H1 (cell line): Measurements from ENCODE around the gene C6orf120. TPM values are rescaled to one million over a fixed set of nuclear protein-coding genes. Genes with fewer than 3 reads are reported as not detected.

Experiments
- CTCF ChIA-PET: fragments of 300-600 bp; sonication (Branson Sonifier 250); formaldehyde crosslinking; loops from one replicate; lab custom pipeline; 2021; ENCODE audit not compliant: partially characterized antibody; lab: Charles Lee
- POLR2A ChIA-PET: fragments of 300-600 bp; sonication (Branson Sonifier 250); formaldehyde crosslinking; loops from one replicate; lab custom pipeline; 2021; ENCODE audit warnings: inconsistent platforms; ENCODE audit not compliant: partially characterized antibody; lab: Charles Lee
- DNase-seq, 2 experiments: peaks; one replicate each; pipeline versions ENCODE4 v3.0.0 to v3.0.0-alpha.2; 2010 to 2022; ENCODE audit warnings: low spot score in 2 of 2, low read depth in 1 of 2, mixed read lengths in 1 of 2
- FAIRE-seq: peaks from 2 replicates; lab custom pipeline; 2011; peaks lifted over from hg19 to GRCh38; lab: Jason Lieb, UNC
- H2AFZ ChIP-seq: 2 replicates; pipeline ENCODE4 v1.8.1; 2012; ENCODE audit warnings: low read length, inconsistent platforms
- H2AK5ac ChIP-seq: 2 replicates; pipeline ENCODE4 v1.6.1; 2013; ENCODE audit warnings: low read depth, low read length
- H2BK120ac ChIP-seq: replicated peaks from 2 replicates; pipeline ENCODE3; 2013; ENCODE audit warnings: low read depth, low read length, inconsistent platforms
- H2BK12ac ChIP-seq: 2 replicates; pipeline ENCODE4 v1.6.1; 2013; ENCODE audit warnings: low read depth, low read length
- H2BK15ac ChIP-seq: 2 replicates; pipeline ENCODE4 v1.6.1; 2013; ENCODE audit warnings: low read length
- H2BK20ac ChIP-seq: 2 replicates; pipeline ENCODE4 v1.6.1; 2013; ENCODE audit warnings: low read length
- H2BK5ac ChIP-seq: 2 replicates; pipeline ENCODE4 v1.6.1; 2013; ENCODE audit warnings: low read depth, low read length
- H3K14ac ChIP-seq: 2 replicates; pipeline ENCODE4 v1.6.1; 2013; ENCODE audit warnings: inconsistent platforms; ENCODE audit not compliant: insufficient read length
- H3K18ac ChIP-seq: 2 replicates; pipeline ENCODE4 v1.6.1; 2013; ENCODE audit warnings: low read length; ENCODE audit errors: extremely low read depth
- H3K23ac ChIP-seq: 2 replicates; pipeline ENCODE4 v1.6.1; 2013; ENCODE audit warnings: inconsistent platforms; ENCODE audit not compliant: insufficient read length
- H3K23me2 ChIP-seq: 2 replicates; pipeline ENCODE4 v1.6.1; 2013; ENCODE audit warnings: low read depth, low read length
- H3K27ac ChIP-seq: 2 replicates; pipeline ENCODE4 v1.6.1; 2011; ENCODE audit warnings: low read depth, low read length, inconsistent platforms
- H3K27me3 ChIP-seq, 4 experiments: replicated peaks in 1 of 4; 1 replicate in 1 of 4; 2 replicates in 3 of 4; pipeline versions ENCODE4 v1.6.1 to v1.8.1; 2011 to 2013; ENCODE audit warnings: low read length in 3 of 4, mild to moderate bottlenecking in 3 of 4, inconsistent platforms in 2 of 4, mixed read lengths in 2 of 4, moderate library complexity in 1 of 4; ENCODE audit not compliant: control insufficient read depth in 3 of 4, insufficient read depth in 3 of 4; ENCODE audit errors: extremely low read depth in 1 of 4
- H3K36me3 ChIP-seq, 4 experiments: 2 replicates each; pipeline versions ENCODE4 v1.6.1 to v1.8.1; 2011 to 2013; ENCODE audit warnings: mild to moderate bottlenecking in 4 of 4, low read length in 3 of 4, moderate library complexity in 2 of 4, control low read depth in 1 of 4, inconsistent platforms in 1 of 4; ENCODE audit not compliant: insufficient read depth in 4 of 4, control insufficient read depth in 2 of 4
- H3K4ac ChIP-seq: replicated peaks from 2 replicates; pipeline ENCODE3; 2013; ENCODE audit warnings: low read length, low read depth, mixed read lengths, inconsistent platforms; ENCODE audit not compliant: insufficient read length
- H3K4me1 ChIP-seq, 4 experiments: replicated peaks in 1 of 4; 1 replicate in 1 of 4; 2 replicates in 3 of 4; pipeline versions ENCODE4 v1.6.1 to v1.8.1; 2011 to 2013; ENCODE audit warnings: low read length in 3 of 4, inconsistent platforms in 2 of 4, mixed read lengths in 1 of 4; ENCODE audit not compliant: insufficient read depth in 4 of 4, control insufficient read depth in 3 of 4
- H3K4me2 ChIP-seq, 2 experiments: 2 replicates each; pipeline versions ENCODE4 v1.6.1 to v1.8.1; 2011 to 2013; ENCODE audit warnings: low read depth in 2 of 2, low read length in 2 of 2, control low read depth in 1 of 2, inconsistent platforms in 1 of 2, mild to moderate bottlenecking in 1 of 2; ENCODE audit not compliant: insufficient read depth in 1 of 2
- H3K4me3 ChIP-seq, 4 experiments: fragments of 200-600, 300-600 bp in 1 of 4; sonication (generic), shearing (Covaris generic), sonication (Bioruptor Twin) in 1 of 4; 2 replicates each; pipeline versions ENCODE4 v1.5.1 to v1.8.1; 2011 to 2016; ENCODE audit warnings: low read length in 4 of 4, low read depth in 3 of 4, control low read depth in 2 of 4, inconsistent platforms in 2 of 4, mild to moderate bottlenecking in 2 of 4, mixed read lengths in 1 of 4, moderate library complexity in 1 of 4; ENCODE audit not compliant: insufficient read depth in 2 of 4; ENCODE audit errors: extremely low read depth in 1 of 4
- H3K56ac ChIP-seq: replicated peaks from 2 replicates; pipeline ENCODE3; 2013; ENCODE audit warnings: low read depth, mild to moderate bottlenecking, mixed read lengths, low read length, inconsistent platforms; ENCODE audit not compliant: insufficient read length
- H3K79me1 ChIP-seq: 2 replicates; pipeline ENCODE4 v1.6.1; 2013; ENCODE audit warnings: low read depth, low read length, control low read depth
- H3K79me2 ChIP-seq, 2 experiments: 2 replicates each; pipeline versions ENCODE4 v1.6.1 to v1.8.1; 2012 to 2013; ENCODE audit warnings: low read length in 2 of 2, mild to moderate bottlenecking in 2 of 2, inconsistent platforms in 1 of 2; ENCODE audit not compliant: insufficient read depth in 2 of 2, control insufficient read depth in 1 of 2
- H3K9ac ChIP-seq, 4 experiments: replicated peaks in 1 of 4; 1 replicate in 1 of 4; 2 replicates in 3 of 4; pipeline versions ENCODE4 v1.6.1 to v1.8.1; 2011 to 2013; ENCODE audit warnings: low read depth in 3 of 4, low read length in 3 of 4, control low read depth in 2 of 4, mild to moderate bottlenecking in 2 of 4, moderate library complexity in 2 of 4, inconsistent platforms in 1 of 4; ENCODE audit errors: extremely low read depth in 1 of 4
- H3K9me3 ChIP-seq, 2 experiments: 2 replicates each; pipeline versions ENCODE4 v1.6.1 to v1.8.1; 2012 to 2013; ENCODE audit warnings: mild to moderate bottlenecking in 2 of 2, moderate library complexity in 2 of 2, control low read depth in 1 of 2, inconsistent platforms in 1 of 2, low read depth in 1 of 2, low read length in 1 of 2, mixed read lengths in 1 of 2; ENCODE audit not compliant: insufficient read depth in 2 of 2
- H4K20me1 ChIP-seq, 2 experiments: replicated peaks in 1 of 2; 2 replicates each; pipeline versions ENCODE3 to v1.8.1; 2011 to 2013; ENCODE audit warnings: inconsistent platforms in 2 of 2, low read length in 2 of 2, mild to moderate bottlenecking in 1 of 2; ENCODE audit not compliant: insufficient read depth in 2 of 2, control insufficient read depth in 1 of 2
- H4K5ac ChIP-seq: 2 replicates; pipeline ENCODE4 v1.6.1; 2013; ENCODE audit warnings: low read length, low read depth, mixed read lengths, inconsistent platforms; ENCODE audit not compliant: insufficient read length
- H4K8ac ChIP-seq: 2 replicates; pipeline ENCODE4 v1.8.0; 2013; ENCODE audit warnings: mild to moderate bottlenecking, moderate library complexity, low read length, inconsistent platforms; ENCODE audit not compliant: insufficient read depth; ENCODE audit errors: extremely low read depth
- H4K91ac ChIP-seq: replicated peaks from 2 replicates; pipeline ENCODE3; 2013; ENCODE audit warnings: low read length, mixed read lengths, inconsistent platforms; ENCODE audit not compliant: insufficient read length
- BRCA1 ChIP-seq: IDR thresholded peaks from 2 replicates; pipeline ENCODE4 v1.6.1; 2012; ENCODE audit warnings: low read depth, low read length, improper control_type of control experiment
- CTCF ChIP-seq, 3 experiments: IDR thresholded peaks; 1 replicate in 2 of 3; 2 replicates in 1 of 3; pipeline versions ENCODE4 v1.5.1 to v1.6.1; 2011; ENCODE audit warnings: low read length in 3 of 3, mild to moderate bottlenecking in 3 of 3, inconsistent platforms in 2 of 3, low read depth in 1 of 3, moderate library complexity in 1 of 3; ENCODE audit not compliant: insufficient read depth in 1 of 3; ENCODE audit errors: control extremely low read depth in 1 of 3
- E2F6 ChIP-seq: IDR thresholded peaks from 2 replicates; pipeline ENCODE4 v1.6.1; 2012; ENCODE audit warnings: inconsistent platforms
- FOSL1 ChIP-seq: IDR thresholded peaks from 2 replicates; pipeline ENCODE4 v1.6.1; 2011; ENCODE audit warnings: mild to moderate bottlenecking, low read depth, low read length, moderate library complexity; ENCODE audit not compliant: insufficient read depth
- HDAC2 ChIP-seq, 2 experiments: fragments of 300-600 bp in 1 of 2; sonication (generic) in 1 of 2; IDR thresholded peaks; 2 replicates each; pipeline ENCODE4 v1.6.1; 2011 to 2012; ENCODE audit warnings: low read depth in 2 of 2, low read length in 2 of 2, mild to moderate bottlenecking in 2 of 2, moderate library complexity in 2 of 2, borderline replicate concordance in 1 of 2, inconsistent platforms in 1 of 2
- POLR2A ChIP-seq, 2 experiments: IDR thresholded peaks; 1 replicate in 1 of 2; 2 replicates in 1 of 2; pipeline ENCODE4 v1.6.1; 2011; ENCODE audit warnings: low read depth in 2 of 2, low read length in 2 of 2, mild to moderate bottlenecking in 2 of 2; ENCODE audit errors: control extremely low read depth in 1 of 2
- POLR2AphosphoS5 ChIP-seq: IDR thresholded peaks from 2 replicates; pipeline ENCODE4 v1.6.1; 2011; ENCODE audit warnings: low read depth, low read length
- RNF2 ChIP-seq: fragments of 200-900, 300-1000 bp; sonication (generic); IDR thresholded peaks from 2 replicates; pipeline ENCODE4 v1.7.1; 2016; ENCODE audit warnings: borderline replicate concordance, low read depth, mild to moderate bottlenecking, antibody characterized with exemption, low read length; ENCODE audit not compliant: poor library complexity, severe bottlenecking; ENCODE audit errors: missing control alignments
- TCF12 ChIP-seq: IDR thresholded peaks from 2 replicates; pipeline ENCODE4 v1.6.1; 2011; ENCODE audit warnings: low read depth, mild to moderate bottlenecking, low read length
- ZNF274 ChIP-seq: IDR thresholded peaks from 2 replicates; pipeline ENCODE4 v1.7.0; 2012; ENCODE audit warnings: low read length, borderline replicate concordance; ENCODE audit errors: extremely low read depth
- WGBS, 2 experiments: shearing (Covaris generic) in 1 of 2; methylation state at CpG; one replicate each; pipeline versions ENCODE4 v1.1.6 to v1.1.7; 2013 to 2015; ENCODE audit warnings: low lambda C conversion rate in 2 of 2, mixed read lengths in 2 of 2, inconsistent platforms in 1 of 2, low coverage in 1 of 2, missing lambda C conversion rate in 1 of 2; ENCODE audit not compliant: insufficient replicate concordance in 2 of 2, insufficient coverage in 1 of 2, insufficient read length in 1 of 2; ENCODE audit errors: extremely low coverage in 1 of 2, missing lambda C conversion rate in 1 of 2; 5-methylcytosine and 5-hydroxymethylcytosine counted together
- polyA plus RNA-seq, 7 experiments: library from polyadenylated mRNA; depleted of rRNA in 3 of 7; stranded (reverse) in 5 of 7; unstranded in 2 of 7; fragments of >200 nt in 5 of 7; fragments of 200-250 nt in 2 of 7; gene quantifications; 1 replicate in 5 of 7; 2 replicates in 1 of 7; 4 replicates in 1 of 7; pipeline versions ENCODE4 v1.2.1 to v1.2.3, GENCODE V29; 2011 to 2013; ENCODE audit warnings: missing spikeins in 2 of 7, mixed read lengths in 2 of 7
- total RNA-seq: library from RNA; stranded (reverse); fragmentation: NEBNext Ultra II Directional; extraction: Animal tissue kit (Norgen Biotek cat#: 25700); gene quantifications from 2 replicates; pipeline ENCODE4 v1.2.1, GENCODE V29; 2021

C6orf120 gene
- total and polyA plus RNA-seq, 2 of the 8 experiments (the other 6 are each of a cell fraction or from before 2014, with no cell fraction given), result 16.2 to 30.6 TPM

- H3K36me3 ChIP-seq, result no peaks in the 10 kb centered on the region
- H3K9ac ChIP-seq, result no peak overlapping the region
- no peaks in the 10 kb centered on the region for H3K4me1 ChIP-seq
- FAIRE-seq (no peak), DNase-seq (no peak)
- H3K79me1 ChIP-seq, result no peaks in the 10 kb centered on the region
- H2BK120ac ChIP-seq, result no peak overlapping the region
- H2BK12ac ChIP-seq, result no peak overlapping the region
- H4K91ac ChIP-seq, result no peak overlapping the region
- no peak overlapping the region for H3K14ac ChIP-seq
- H4K20me1 ChIP-seq, result no peaks in the 10 kb centered on the region
- no peaks in the 10 kb centered on the region for H3K27me3 ChIP-seq
- no peak overlapping the region for H3K18ac ChIP-seq
- H2BK20ac ChIP-seq, result no peak overlapping the region
- CTCF ChIA-PET, result interaction anchor here (0.7 kb wide), 1 partner anchor 16 kb away, joined by 3 read pairs; no protein-coding TSS in a partner anchor
- 0 out of 2 replicates have a peak, but pooled peaks cover 3% of the 10 kb centered on the region for H3K23me2 ChIP-seq
- no peak overlapping the region for H3K23ac ChIP-seq
- no peak overlapping the region for H2AFZ ChIP-seq
- no peak overlapping the region for H2BK5ac ChIP-seq
- no peak overlapping the region for H4K8ac ChIP-seq
- POLR2A ChIA-PET, result no interaction called here
- H3K56ac ChIP-seq, result no peak overlapping the region
- no peak overlapping the region for H3K4me3 ChIP-seq
- H3K79me2 ChIP-seq, result peaks cover 0 to 13% of the 10 kb centered on the region in 2 experiments; a peak in 2 of 4 replicates
- no peak overlapping the region for H3K27ac ChIP-seq
- no peak overlapping the region for H3K4ac ChIP-seq
- no peak overlapping the region for H2BK15ac ChIP-seq
- no peaks in the 10 kb centered on the region for H3K9me3 ChIP-seq
- 82% methylated on average over 1 of the region's 1 CpG; no CpG with 5 or more reads in 1 of the 2 experiments for WGBS, 2 experiments
- no peak overlapping the region for H4K5ac ChIP-seq
- no peak overlapping the region for H3K4me2 ChIP-seq
- H2AK5ac ChIP-seq, result no peak overlapping the region
- TF ChIP-seq ZNF274, result no peak
- TF ChIP-seq FOSL1, result no peak
- TF ChIP-seq RNF2, result no peak
- TF ChIP-seq BRCA1, result no peak
- no peak for TF ChIP-seq TCF12
- TF ChIP-seq POLR2AphosphoS5, result no peak
- no peak for TF ChIP-seq CTCF (IDR thresholded peaks at IDR 0.05; ENCODE audit: control extremely low read depth in 1 of 3, insufficient read depth in 1 of 3, low read depth in 1 of 3, low read length in 3 of 3)
- no peak for TF ChIP-seq POLR2A (IDR thresholded peaks at IDR 0.05; ENCODE audit: control extremely low read depth in 1 of 2, low read depth in 2 of 2, low read length in 2 of 2)
- TF ChIP-seq E2F6, result no peak
- TF ChIP-seq HDAC2 (IDR thresholded peaks at IDR 0.05; ENCODE audit: borderline replicate concordance in 1 of 2, low read depth in 2 of 2, low read length in 2 of 2), result no peak
These were observed 44.6 kb downstream of the C6orf120 start for GRCh38 chr6:169746556-169746955.
